Neural progenitor cell (in vitro differentiated cells): ENCODE measurements around the gene GRK7. TPM values are rescaled to one million over a fixed set of nuclear protein-coding genes. Genes with fewer than 3 reads are reported as not detected.

Experiments
- DNase-seq: peaks from one replicate; pipeline ENCODE4 v3.0.0-alpha.2; 2016; ENCODE audit warnings: low spot score
- H2AFZ ChIP-seq: fragments of 200-600 bp; sonication (generic); replicated peaks from 2 replicates; pipeline ENCODE4 v1.6.1; 2016; ENCODE audit warnings: antibody characterized with exemption
- H3F3A ChIP-seq: fragments of 200-600 bp; sonication (generic); 2 replicates; pipeline ENCODE4 v1.6.1; 2016; ENCODE audit warnings: antibody characterized with exemption, low read depth
- H3K27ac ChIP-seq: fragments of 200-600 bp; sonication (generic); 2 replicates; pipeline ENCODE4 v1.5.1; 2016; ENCODE audit warnings: mild to moderate bottlenecking
- H3K27me3 ChIP-seq: fragments of 200-600 bp; sonication (generic); 2 replicates; pipeline ENCODE4 v1.6.1; 2016; ENCODE audit warnings: mild to moderate bottlenecking, moderate library complexity
- H3K36me3 ChIP-seq: fragments of 200-600 bp; sonication (generic); 2 replicates; pipeline ENCODE4 v1.5.1; 2016
- H3K4me1 ChIP-seq: fragments of 200-600 bp; sonication (generic); 2 replicates; pipeline ENCODE4 v1.6.1; 2016; ENCODE audit warnings: mixed run types
- H3K4me2 ChIP-seq: fragments of 200-600 bp; sonication (generic); 2 replicates; pipeline ENCODE4 v1.6.1; 2016
- H3K4me3 ChIP-seq: fragments of 200-600 bp; sonication (generic); 2 replicates; pipeline ENCODE4 v1.5.1; 2016
- H3K79me2 ChIP-seq: fragments of 200-600 bp; sonication (generic); 2 replicates; pipeline ENCODE4 v1.6.1; 2016; ENCODE audit warnings: low read depth
- H3K9ac ChIP-seq: fragments of 200-600 bp; sonication (generic); 2 replicates; pipeline ENCODE4 v1.6.1; 2016
- H3K9me3 ChIP-seq: fragments of 200-600 bp; sonication (generic); 2 replicates; pipeline ENCODE4 v1.5.1; 2016; ENCODE audit warnings: low read depth
- H4K20me1 ChIP-seq: fragments of 200-600 bp; sonication (generic); 2 replicates; pipeline ENCODE4 v1.6.1; 2016; ENCODE audit warnings: low read depth
- H3K27ac Mint-ChIP-seq: 3 replicates; pipeline ENCODE4 v1.8.0; 2021; ENCODE audit warnings: mixed read lengths
- H3K27me3 Mint-ChIP-seq: 2 replicates; pipeline ENCODE4 v1.8.0; 2022; ENCODE audit warnings: low read depth, mild to moderate bottlenecking, inconsistent platforms, moderate library complexity, mixed read lengths; ENCODE audit not compliant: insufficient read depth
- H3K36me3 Mint-ChIP-seq: 3 replicates; pipeline ENCODE4 v1.8.0; 2021; ENCODE audit warnings: mixed read lengths
- H3K4me1 Mint-ChIP-seq: 3 replicates; pipeline ENCODE4 v1.8.0; 2021; ENCODE audit warnings: mixed read lengths
- H3K4me3 Mint-ChIP-seq: 3 replicates; pipeline ENCODE4 v1.8.0; 2021; ENCODE audit warnings: mild to moderate bottlenecking, moderate library complexity, mixed read lengths
- H3K9me3 Mint-ChIP-seq: 3 replicates; pipeline ENCODE4 v1.8.0; 2020; ENCODE audit warnings: mixed read lengths
- EZH2 ChIP-seq: fragments of 200-600 bp; sonication (generic); IDR thresholded peaks from 2 replicates; pipeline ENCODE4 v1.6.1; 2017; ENCODE audit warnings: antibody characterized with exemption, mild to moderate bottlenecking, moderate library complexity
- EZH2phosphoT487 ChIP-seq: fragments of 200-600 bp; sonication (generic); IDR thresholded peaks from 2 replicates; pipeline ENCODE4 v1.6.1; 2017; ENCODE audit warnings: antibody characterized with exemption
- total RNA-seq: library from RNA; depleted of rRNA; stranded (reverse); fragments of >200 nt; gene quantifications from 2 replicates; pipeline ENCODE4 v1.2.3, GENCODE V29; 2015; ENCODE audit warnings: low replicate concordance
- TF ChIP-seq, protein P1 (sequence below): fragments of 200-600 bp; sonication (generic); IDR thresholded peaks from 2 replicates; pipeline ENCODE4 v1.5.1; 2017; ENCODE audit warnings: antibody characterized with exemption, mild to moderate bottlenecking

Gene GRK7
- total RNA-seq, 1 donor from 2014 or later = not detected

DNA sequence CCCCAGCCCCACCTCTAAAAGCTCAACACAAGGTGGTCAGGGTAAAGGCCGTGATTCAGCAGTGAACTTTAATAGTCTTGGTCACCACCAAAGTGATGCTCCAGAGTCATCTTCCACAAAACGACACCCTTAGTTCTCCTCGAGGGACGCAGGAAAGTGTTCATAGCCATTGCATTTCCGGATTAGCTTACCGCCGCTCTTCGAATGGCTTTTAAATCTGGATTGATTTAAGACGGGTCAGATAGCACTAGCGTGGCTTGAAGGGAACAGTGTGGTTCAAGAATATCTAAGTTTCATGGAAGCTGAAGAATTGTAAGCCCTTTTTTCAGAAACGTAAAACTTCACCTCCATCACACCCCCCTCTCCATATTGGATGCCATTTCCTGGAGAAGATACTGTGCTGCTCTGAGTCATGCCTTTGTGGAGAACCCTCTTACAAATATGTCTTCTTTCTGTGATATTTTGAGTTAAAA is 24.3 kb upstream of the GRK7 start:
- Mint-ChIP-seq H3K27me3 (no peaks in the 10 kb centered on the region), H3K36me3 (peaks cover 4% of the 10 kb centered on the region), H3K4me3 (peak overlapping the region; percentile 99), H3K27ac (peak overlapping the region; percentile 90), H3K4me1 (peaks cover 22% of the 10 kb centered on the region), H3K9me3 (no peaks in the 10 kb centered on the region)
- DNase-seq = peak; percentile 41
- no peak for TF ChIP-seq EZH2phosphoT487
- TF ChIP-seq, protein P1, sequence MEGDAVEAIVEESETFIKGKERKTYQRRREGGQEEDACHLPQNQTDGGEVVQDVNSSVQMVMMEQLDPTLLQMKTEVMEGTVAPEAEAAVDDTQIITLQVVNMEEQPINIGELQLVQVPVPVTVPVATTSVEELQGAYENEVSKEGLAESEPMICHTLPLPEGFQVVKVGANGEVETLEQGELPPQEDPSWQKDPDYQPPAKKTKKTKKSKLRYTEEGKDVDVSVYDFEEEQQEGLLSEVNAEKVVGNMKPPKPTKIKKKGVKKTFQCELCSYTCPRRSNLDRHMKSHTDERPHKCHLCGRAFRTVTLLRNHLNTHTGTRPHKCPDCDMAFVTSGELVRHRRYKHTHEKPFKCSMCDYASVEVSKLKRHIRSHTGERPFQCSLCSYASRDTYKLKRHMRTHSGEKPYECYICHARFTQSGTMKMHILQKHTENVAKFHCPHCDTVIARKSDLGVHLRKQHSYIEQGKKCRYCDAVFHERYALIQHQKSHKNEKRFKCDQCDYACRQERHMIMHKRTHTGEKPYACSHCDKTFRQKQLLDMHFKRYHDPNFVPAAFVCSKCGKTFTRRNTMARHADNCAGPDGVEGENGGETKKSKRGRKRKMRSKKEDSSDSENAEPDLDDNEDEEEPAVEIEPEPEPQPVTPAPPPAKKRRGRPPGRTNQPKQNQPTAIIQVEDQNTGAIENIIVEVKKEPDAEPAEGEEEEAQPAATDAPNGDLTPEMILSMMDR = no peak
- TF ChIP-seq EZH2 = no peak
- H3K4me2 ChIP-seq = peak overlapping the region; percentile 88
- H3K79me2 ChIP-seq = peaks cover 55% of the 10 kb centered on the region
- H3K9ac ChIP-seq = peak overlapping the region; percentile 93
- peak overlapping the region; percentile 40 for H3K27ac ChIP-seq
- peak overlapping the region; percentile 89 for H2AFZ ChIP-seq
- no peaks in the 10 kb centered on the region for H3K9me3 ChIP-seq
- H3K4me1 ChIP-seq = peaks cover 23% of the 10 kb centered on the region
- no peaks in the 10 kb centered on the region for H3K27me3 ChIP-seq
- H3F3A ChIP-seq = peaks cover 4% of the 10 kb centered on the region
- H3K4me3 ChIP-seq = peak overlapping the region; percentile 74
- H4K20me1 ChIP-seq = peaks cover 18% of the 10 kb centered on the region
- H3K36me3 ChIP-seq = no peaks in the 10 kb centered on the region

DNA sequence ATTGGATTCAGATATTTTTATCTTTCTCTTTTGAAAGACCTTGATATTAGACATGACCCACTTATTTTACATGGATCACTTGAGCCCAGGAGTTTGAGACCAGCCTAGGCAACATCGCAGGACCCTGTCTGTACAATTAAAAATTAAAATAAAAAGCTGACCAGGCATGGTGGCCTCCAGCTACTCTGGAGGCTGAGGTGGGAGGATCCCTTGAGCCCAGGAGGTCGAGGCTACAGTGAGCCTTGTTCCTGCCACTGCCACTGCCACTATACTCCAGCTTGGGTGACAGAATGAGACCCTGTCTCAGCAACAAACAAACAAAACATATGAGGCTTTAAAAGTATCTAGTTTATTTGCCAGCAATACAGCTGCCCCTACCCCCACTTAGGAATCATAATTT is 23.5 kb upstream of the GRK7 start:
- H3K9me3 ChIP-seq = no peaks in the 10 kb centered on the region
- H3K27me3 Mint-ChIP-seq = no peaks in the 10 kb centered on the region
- no peak overlapping the region for H3K9ac ChIP-seq
- peaks cover 8% of the 10 kb centered on the region for H3K36me3 Mint-ChIP-seq
- no peaks in the 10 kb centered on the region for H3K36me3 ChIP-seq
- DNase-seq = no peak
- H3K4me1 Mint-ChIP-seq = peaks cover 22% of the 10 kb centered on the region
- no peak overlapping the region for H2AFZ ChIP-seq
- peak overlapping the region; percentile 88 for H3K4me2 ChIP-seq
- H3K4me3 Mint-ChIP-seq = peak overlapping the region; percentile 99
- peaks cover 4% of the 10 kb centered on the region for H3F3A ChIP-seq
- no peak overlapping the region for H3K27ac ChIP-seq
- no peaks in the 10 kb centered on the region for H3K9me3 Mint-ChIP-seq
- H4K20me1 ChIP-seq = peaks cover 24% of the 10 kb centered on the region
- TF ChIP-seq, protein P1 = no peak
- TF ChIP-seq EZH2 (no peak), EZH2phosphoT487 (no peak)
- H3K27me3 ChIP-seq = no peaks in the 10 kb centered on the region
- H3K4me3 ChIP-seq = peak overlapping the region; percentile 74
- H3K79me2 ChIP-seq = peaks cover 59% of the 10 kb centered on the region
- peaks cover 23% of the 10 kb centered on the region for H3K4me1 ChIP-seq
- no peak overlapping the region for H3K27ac Mint-ChIP-seq

DNA sequence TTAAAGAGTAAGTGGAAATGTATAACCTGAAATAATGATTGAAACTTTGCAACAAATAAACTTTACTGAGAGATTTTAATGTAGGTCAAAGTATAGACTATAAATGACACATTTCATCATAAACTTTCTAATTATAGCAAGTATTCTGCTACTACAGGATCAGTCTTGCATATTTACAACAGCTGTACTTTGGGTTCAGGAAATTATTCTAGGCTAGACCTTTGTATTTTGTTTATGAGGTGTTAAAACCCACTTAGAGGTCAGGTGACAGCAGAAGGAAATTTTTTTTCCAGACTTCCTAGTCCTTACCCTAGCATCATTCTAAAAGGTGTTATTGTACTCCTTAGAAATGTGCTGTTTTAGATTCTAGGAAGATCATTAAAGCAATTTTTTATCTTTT is 22.9 kb upstream of the GRK7 start:
- TF ChIP-seq, protein P1 = no peak
- TF ChIP-seq EZH2phosphoT487 = no peak
- no peak for TF ChIP-seq EZH2
- H3K36me3 ChIP-seq = peaks cover 3% of the 10 kb centered on the region
- peak overlapping the region; percentile 88 for H3K4me2 ChIP-seq
- peak overlapping the region; percentile 74 for H3K4me3 ChIP-seq
- no peak overlapping the region for H3K27ac ChIP-seq
- Mint-ChIP-seq H3K27me3 (no peaks in the 10 kb centered on the region), H3K36me3 (peaks cover 8% of the 10 kb centered on the region), H3K4me1 (peaks cover 22% of the 10 kb centered on the region), H3K4me3 (peak overlapping the region; percentile 64), H3K27ac (no peak overlapping the region), H3K9me3 (no peaks in the 10 kb centered on the region)
- H3F3A ChIP-seq = peaks cover 4% of the 10 kb centered on the region
- no peak overlapping the region for H3K9ac ChIP-seq
- H3K79me2 ChIP-seq = peaks cover 59% of the 10 kb centered on the region
- H3K27me3 ChIP-seq = no peaks in the 10 kb centered on the region
- H3K4me1 ChIP-seq = peaks cover 23% of the 10 kb centered on the region
- no peak for DNase-seq
- H2AFZ ChIP-seq = no peak overlapping the region
- H3K9me3 ChIP-seq = no peaks in the 10 kb centered on the region
- H4K20me1 ChIP-seq = peaks cover 24% of the 10 kb centered on the region
